Activated CD4-positive, alpha-beta memory T cell treated with anti-CD3 and anti-CD28 coated beads, Interleukin-2, amount 10 ng/mL, durations not matched to agents 7 days and 5 days (primary cell): ENCODE data around the gene ZNF484. TPM values are rescaled to one million over a fixed set of nuclear protein-coding genes. Genes with fewer than 3 reads are reported as not detected.
"Not testable (repeated sequence)": the region's sequence is repeated elsewhere in the genome, so short reads cannot be mapped to it uniquely, and the experiment has no call there.

Experiments
- CTCF ChIA-PET: fragments of 350-600 bp; sonication (Branson Sonifier 250); formaldehyde crosslinking; loops from one replicate; lab custom pipeline; 2021; ENCODE audit warnings: antibody characterized with exemption, inconsistent platforms; lab: Charles Lee
- POLR2A ChIA-PET: fragments of 350-600 bp; sonication (Branson Sonifier 250); formaldehyde crosslinking; loops from one replicate; lab custom pipeline; 2021; ENCODE audit warnings: antibody characterized with exemption; lab: Charles Lee
- DNase-seq: peaks from one replicate; pipeline ENCODE4 v3.0.0-alpha.2; 2020
- H3K27ac Mint-ChIP-seq: one replicate; pipeline ENCODE4 v1.8.0; 2021; ENCODE audit warnings: mild to moderate bottlenecking, mixed read lengths
- H3K27me3 Mint-ChIP-seq: one replicate; pipeline ENCODE4 v1.8.0; 2021; ENCODE audit warnings: mixed read lengths
- H3K36me3 Mint-ChIP-seq: one replicate; pipeline ENCODE4 v1.8.0; 2021; ENCODE audit warnings: low read depth, mixed read lengths
- H3K4me1 Mint-ChIP-seq: one replicate; pipeline ENCODE4 v1.8.0; 2021; ENCODE audit warnings: mixed read lengths
- H3K4me3 Mint-ChIP-seq: one replicate; pipeline ENCODE4 v1.8.0; 2021; ENCODE audit warnings: mild to moderate bottlenecking, mixed read lengths
- H3K9me3 Mint-ChIP-seq: one replicate; pipeline ENCODE4 v1.8.0; 2021; ENCODE audit warnings: mixed read lengths
- total RNA-seq, 2 experiments: library from RNA; stranded (reverse); gene quantifications; one replicate each; pipeline ENCODE4 v1.2.3, GENCODE V29; 2021

The ZNF484 gene
- total RNA-seq, 2 experiments from 2014 or later, result 12.7 to 13.2 TPM

DNA sequence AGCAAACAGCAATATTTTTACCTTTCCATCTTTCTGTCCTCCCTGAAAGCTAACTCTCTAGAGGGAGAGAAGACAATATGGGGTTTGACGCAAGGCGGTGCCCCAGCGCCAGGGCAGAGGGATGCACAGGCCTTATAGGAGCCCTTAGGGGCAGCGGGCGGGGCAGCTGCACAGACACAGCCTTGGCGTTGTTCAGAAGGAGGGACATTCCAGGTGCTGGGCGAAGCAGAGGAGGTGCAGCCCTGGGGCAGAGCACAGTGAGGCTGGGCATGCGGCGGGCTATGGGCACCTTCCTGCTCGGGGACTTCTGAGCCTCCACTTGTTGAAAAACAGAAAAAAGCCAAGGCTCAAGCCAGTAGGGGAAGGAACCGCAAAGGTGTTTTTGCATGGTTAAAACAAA lies 79.5 kb downstream of the ZNF484 start:
- Mint-ChIP-seq H3K27me3 (peaks cover 32% of the 10 kb centered on the region), H3K9me3 (no peaks in the 10 kb centered on the region), H3K4me3 (no peak overlapping the region), H3K27ac (no peak overlapping the region), H3K36me3 (no peaks in the 10 kb centered on the region), H3K4me1 (peaks cover 8% of the 10 kb centered on the region)
- POLR2A ChIA-PET, result interaction anchor here (1.2 kb wide), 1 partner anchor 128 kb away, joined by 4 read pairs; the partner anchor contains the start of gene IPPK
- DNase-seq, result no peak
- CTCF ChIA-PET, result no interaction called here

GRCh38 chr9:92796337-92796804 lies 81.5 kb downstream of the ZNF484 start:
- peaks cover 11% of the 10 kb centered on the region for H3K4me1 Mint-ChIP-seq
- H3K27me3 Mint-ChIP-seq, result peaks cover 33% of the 10 kb centered on the region

DNA sequence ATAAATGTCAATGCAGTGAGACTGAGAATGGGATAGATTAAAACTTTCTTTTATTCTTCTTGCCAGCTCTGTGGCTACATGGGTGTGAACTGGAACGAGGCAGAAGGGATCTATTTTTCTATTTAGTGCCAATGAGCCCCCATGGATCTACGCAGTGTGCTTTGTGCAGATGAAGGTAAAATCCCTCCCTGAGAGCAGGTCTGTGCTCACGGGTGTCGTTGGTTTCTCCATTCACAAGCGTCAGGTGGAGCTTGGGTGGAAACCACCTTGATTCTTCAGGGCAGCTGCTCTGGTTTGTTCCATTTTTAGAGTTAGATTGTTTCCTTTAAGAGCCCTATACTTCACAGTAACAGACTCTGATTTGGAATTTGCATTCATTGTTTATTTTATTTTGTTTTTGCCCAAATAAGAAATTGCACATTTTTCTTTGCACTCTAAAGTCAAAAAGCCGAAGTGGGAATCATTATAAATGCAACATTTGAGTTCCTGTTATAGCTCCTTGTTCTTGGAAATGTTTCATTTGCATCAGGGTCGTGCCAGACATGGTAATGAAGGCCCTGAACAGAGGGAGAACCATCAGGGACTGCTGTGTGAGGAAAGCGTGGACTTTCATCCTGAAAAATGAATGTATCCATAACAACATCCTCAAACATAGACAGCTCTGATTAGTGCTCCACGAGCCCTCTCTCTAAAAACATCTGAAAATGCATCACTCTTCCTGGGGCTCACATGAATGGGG lies 82.1 kb downstream of the ZNF484 start:
- Mint-ChIP-seq H3K36me3 (no peaks in the 10 kb centered on the region), H3K9me3 (no peaks in the 10 kb centered on the region), H3K27me3 (peaks cover 33% of the 10 kb centered on the region), H3K4me1 (peaks cover 17% of the 10 kb centered on the region), H3K4me3 (no peak overlapping the region), H3K27ac (no peak overlapping the region)
- ChIA-PET CTCF (no interaction called here), POLR2A (interaction anchor here (1.0 kb wide), 1 partner anchor 80 kb away, joined by 4 read pairs; no protein-coding TSS in a partner anchor)
- DNase-seq, result no peak

More at GRCh38 chr9:92796337-92796804, 81.5 kb downstream of the ZNF484 start:
- DNase-seq, POLR2A ChIA-PET, H3K36me3 Mint-ChIP-seq, H3K4me3 Mint-ChIP-seq, H3K27ac Mint-ChIP-seq, H3K9me3 Mint-ChIP-seq, CTCF ChIA-PET: not testable (repeated sequence)

Other genes starting within 250 kb of the ZNF484 start
- gene IPPK, start 207.9 kb downstream of the ZNF484 start, total RNA-seq, result 10 to 100 TPM; 11.4 to 11.5 TPM
- gene BICD2, start 113.2 kb downstream of the ZNF484 start, total RNA-seq, result 10 to 100 TPM; 27.0 to 28.2 TPM
- gene FGD3, start 69.5 kb upstream of the ZNF484 start, total RNA-seq, result 100 to 1,000 TPM; 102 to 104 TPM
- 10 to 100 TPM; 69.6 to 71.4 TPM for gene SUSD3, start 180.7 kb upstream of the ZNF484 start, total RNA-seq
- gene CARD19, start 218.2 kb upstream of the ZNF484 start, total RNA-seq, result 10 to 100 TPM; 80.4 to 83.5 TPM